ENCODE results near the gene TRIM23.
"Not testable (repeated sequence)": the region's sequence is repeated elsewhere in the genome, so short reads cannot be mapped to it uniquely, and the experiment has no call there.

The TRIM23 gene

DNA sequence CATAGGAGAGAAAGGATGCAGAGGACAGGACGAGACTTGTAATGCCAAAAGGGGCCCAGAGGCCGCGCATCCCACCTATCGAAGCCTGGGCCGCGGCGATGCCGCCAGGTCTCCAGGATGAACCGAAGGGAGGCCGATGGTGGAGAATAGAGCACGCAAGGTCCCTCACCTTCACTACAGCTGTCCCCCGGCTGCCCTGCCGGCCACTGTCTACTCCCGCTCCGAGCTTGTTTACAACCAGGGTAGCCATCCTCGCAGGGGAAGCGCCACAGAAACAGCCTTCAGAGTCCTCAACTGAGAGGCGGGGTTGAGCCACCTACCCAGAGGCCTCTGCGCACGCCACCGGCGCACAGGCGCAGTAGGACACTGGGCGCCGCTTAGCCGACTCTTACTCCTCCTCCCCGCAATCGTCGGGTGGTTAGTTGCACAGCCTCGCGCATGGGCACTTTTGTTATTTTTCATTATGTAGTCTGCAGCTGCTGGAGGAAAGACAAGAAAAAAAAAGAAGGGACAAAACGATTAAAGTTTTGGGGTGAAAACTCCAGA, at the start of gene TRIM23:
TSS of gene TRIM23 (minus strand) at position 309 of the 546 bp plus-strand sequence. CDS start at position 250, 59 bp downstream.
- DNase-seq (ENCODE audit: low read depth, low spot score) = no peak

DNA sequence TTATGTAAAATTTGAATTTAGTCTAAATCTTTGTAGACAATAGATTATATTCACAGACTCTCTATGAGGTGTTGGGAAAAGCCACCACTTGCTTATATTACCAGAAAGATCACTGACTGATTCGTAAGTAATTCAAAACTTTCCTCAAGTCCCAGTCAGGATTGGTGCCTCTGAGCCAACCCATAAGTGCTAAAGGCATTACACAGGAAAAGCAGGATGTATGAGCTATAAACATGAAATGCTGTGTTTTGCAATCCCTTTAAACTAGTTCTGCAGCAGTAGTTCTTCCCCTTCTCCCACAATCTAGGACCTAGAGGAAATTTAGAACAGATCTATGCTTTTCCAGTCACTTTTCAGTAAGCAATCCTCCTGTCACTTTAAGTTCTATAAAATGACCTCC, 48.7 kb upstream of the TRIM23 start:
- no peak for DNase-seq (ENCODE audit: low read depth, low spot score)

DNA sequence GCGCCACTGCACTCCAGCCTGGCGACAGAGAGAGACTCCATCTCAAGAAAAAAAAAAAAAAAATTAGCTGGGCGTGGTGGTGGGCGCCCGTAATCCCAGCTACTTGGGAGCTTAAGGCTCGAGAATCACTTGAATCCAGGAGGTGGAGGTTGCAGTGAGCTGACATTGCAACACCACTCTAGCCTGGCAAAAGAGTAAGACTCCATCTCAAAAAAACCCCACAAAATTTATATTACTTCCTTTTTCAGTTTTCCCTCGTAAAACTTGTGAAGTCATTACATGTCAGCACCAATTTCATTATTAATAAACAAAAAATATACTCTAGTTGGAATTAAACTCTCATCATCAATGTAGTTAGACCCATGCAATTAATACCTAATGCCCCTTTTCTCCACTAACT, 44.6 kb upstream of the TRIM23 start:
- no peak for DNase-seq (ENCODE audit: low read depth, low spot score)

DNA sequence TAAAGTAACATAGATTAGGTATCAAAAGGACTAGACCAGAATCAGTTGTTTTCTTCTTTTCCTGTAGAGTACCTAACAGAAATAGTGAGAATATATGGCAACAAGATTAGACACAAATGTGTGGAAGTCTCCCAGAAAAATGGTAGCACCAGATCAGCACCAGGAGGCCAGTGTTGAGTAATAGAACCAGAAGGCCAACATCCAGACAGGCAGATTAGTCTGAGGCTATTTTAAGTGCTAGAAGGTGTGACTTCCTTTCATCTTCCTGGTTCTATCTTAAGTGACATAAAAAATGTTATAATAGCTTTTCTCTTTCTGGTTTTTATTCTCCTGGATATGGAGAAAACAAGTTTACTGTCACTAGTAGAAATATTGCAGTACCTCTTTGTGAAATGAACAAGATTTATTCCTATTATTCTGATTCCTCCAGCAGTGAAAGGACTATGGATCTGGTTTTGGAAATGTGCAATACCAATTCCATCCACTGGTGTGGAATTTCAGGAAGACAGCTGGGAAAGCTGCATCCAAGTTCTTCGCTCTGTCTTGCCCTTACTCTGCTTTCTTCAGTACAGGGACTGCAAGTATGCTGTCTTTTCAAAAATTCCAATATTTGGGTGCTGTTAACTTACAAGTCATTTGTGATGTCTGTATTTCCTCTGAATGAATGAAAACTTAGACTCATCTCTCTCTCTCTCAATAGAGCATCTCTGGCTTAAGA, 39.8 kb upstream of the TRIM23 start:
- peak; percentile 28 for DNase-seq (ENCODE audit: low read depth, low spot score)

DNA sequence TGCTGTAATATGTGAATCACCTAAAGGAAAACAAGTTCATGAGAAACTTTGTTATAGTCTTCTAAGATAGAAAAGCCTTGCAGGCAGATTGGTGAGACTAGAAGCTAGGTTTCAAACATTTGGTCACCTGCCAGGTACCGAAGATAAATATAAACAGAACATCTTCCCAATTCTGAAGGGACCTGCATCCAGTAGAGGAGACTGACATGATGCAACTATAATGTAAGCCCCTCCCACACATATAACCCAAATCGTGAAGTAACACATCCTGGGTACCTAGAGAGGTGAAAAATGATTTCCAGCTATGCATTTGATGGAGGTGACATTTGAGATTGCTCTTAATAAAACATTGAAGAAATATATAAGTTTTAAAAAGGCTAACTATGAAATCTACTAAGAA, 30.6 kb upstream of the TRIM23 start:
- no peak for DNase-seq (ENCODE audit: low read depth, low spot score)

DNA sequence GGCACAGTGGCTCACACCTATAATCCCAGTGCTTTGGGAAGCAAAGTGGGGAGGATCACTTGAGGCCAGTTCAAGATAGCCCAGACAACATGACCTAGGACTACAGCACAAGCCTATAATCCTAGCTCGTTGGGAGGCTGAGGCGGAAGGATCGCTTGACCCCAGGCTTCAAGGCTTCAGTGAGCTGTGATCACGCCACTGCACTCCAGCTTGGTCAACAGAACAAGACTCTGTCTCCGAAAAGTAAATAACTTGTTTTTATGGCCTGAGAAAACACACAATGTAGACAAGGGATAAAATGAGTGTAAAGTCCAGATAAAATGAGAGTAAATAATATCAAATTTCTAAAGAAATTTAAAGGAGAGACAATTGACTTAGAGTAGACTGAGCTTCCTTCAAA, 27.0 kb upstream of the TRIM23 start:
- no peak for DNase-seq (ENCODE audit: low read depth, low spot score)

DNA sequence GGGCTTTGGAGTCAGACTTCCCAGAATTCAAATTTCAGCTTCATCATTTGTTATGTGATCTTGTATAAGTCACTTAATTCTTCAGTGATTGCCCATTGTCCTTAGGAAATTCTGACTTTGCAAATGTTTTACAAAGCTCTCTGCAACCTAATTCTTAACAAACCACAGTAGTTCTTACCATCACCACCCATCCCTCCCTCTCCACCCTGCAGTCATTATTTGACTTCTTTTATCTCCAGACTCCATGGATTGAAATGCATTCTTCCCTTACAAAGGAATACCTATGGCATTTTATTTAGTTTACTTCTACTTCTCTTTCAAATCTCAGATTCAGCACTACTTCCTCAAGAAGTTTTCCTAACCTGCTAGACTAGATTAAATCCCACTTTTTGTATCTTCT, 23.8 kb upstream of the TRIM23 start:
- DNase-seq (ENCODE audit: low read depth, low spot score) = no peak

DNA sequence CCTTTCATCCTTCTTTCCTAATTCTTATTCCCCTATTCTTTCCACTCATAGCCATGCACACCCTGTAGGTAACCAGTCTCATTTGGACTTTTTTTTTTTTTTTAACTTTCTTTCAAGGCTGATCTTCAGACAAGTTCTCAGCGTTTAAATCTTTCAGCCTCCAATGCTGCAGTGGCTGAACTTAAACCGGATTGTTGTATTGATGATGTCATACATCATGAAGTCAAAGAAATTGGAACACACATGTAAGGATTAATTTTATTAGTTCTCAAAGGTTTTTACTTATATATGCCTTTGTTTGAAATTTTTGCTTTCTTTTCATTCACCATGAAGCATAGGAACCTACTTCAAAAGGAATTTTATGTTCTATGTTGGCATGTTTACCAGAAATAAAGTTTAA, 22.8 kb upstream of the TRIM23 start:
- no peak for DNase-seq (ENCODE audit: low read depth, low spot score)

DNA sequence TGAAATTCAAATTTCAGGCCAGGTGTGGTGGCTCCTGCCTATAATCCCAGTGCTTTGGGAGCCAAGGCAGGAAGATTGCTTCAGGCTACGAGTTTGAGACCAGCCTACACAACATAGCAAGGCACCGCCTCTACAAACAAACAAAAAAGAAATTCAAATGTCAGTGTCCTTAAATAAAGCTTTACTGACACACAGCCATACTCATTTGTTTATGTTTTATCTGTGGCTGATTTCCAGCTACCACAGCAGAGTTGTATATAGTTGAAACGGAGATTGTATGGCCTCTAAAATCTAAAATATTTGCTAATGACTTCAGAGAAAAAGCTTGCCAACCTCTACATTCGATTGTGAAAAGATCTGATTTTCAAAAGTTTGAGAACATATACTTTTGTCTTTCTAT, 16.1 kb upstream of the TRIM23 start:
- no peak for DNase-seq (ENCODE audit: low read depth, low spot score)

DNA sequence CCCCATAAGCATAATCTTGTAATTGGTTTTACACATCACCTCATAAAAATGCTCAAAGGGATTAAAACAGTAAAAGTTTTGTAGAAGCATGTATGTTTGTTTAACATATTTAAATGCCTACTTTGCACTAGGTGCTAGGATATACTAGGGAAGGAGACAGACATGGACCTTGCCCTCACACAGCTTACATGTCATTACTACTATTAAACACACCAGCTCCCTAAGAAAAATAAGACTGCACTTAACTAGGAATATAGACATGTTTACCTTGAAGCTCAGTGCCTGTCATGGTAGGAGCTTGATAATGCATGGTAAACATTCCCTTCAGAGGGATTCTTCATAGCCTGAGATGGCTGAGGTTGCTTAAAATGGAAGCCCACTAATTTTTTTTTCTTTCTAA, 6.8 kb upstream of the TRIM23 start:
- no peak for DNase-seq (ENCODE audit: low read depth, low spot score)

DNA sequence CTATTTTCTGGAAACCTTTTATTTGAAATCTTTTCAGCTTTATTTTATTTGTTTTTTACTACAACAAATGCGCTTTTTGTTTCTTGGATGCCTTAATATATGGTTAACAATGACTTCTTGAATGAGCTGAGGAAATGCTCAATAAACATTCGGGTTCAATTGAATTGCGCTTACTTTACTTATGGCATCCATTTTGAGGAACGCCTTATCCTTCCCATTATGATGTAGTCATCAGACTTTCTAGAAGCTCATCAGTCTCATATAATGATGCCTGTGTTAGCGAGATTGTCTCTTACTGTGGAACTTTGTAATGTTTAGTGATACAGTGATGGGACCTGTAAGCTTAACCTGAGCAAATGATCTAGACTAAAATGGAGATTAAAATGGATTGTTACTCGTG, 1.6 kb upstream of the TRIM23 start:
- DNase-seq (ENCODE audit: low read depth, low spot score) = no peak

DNA sequence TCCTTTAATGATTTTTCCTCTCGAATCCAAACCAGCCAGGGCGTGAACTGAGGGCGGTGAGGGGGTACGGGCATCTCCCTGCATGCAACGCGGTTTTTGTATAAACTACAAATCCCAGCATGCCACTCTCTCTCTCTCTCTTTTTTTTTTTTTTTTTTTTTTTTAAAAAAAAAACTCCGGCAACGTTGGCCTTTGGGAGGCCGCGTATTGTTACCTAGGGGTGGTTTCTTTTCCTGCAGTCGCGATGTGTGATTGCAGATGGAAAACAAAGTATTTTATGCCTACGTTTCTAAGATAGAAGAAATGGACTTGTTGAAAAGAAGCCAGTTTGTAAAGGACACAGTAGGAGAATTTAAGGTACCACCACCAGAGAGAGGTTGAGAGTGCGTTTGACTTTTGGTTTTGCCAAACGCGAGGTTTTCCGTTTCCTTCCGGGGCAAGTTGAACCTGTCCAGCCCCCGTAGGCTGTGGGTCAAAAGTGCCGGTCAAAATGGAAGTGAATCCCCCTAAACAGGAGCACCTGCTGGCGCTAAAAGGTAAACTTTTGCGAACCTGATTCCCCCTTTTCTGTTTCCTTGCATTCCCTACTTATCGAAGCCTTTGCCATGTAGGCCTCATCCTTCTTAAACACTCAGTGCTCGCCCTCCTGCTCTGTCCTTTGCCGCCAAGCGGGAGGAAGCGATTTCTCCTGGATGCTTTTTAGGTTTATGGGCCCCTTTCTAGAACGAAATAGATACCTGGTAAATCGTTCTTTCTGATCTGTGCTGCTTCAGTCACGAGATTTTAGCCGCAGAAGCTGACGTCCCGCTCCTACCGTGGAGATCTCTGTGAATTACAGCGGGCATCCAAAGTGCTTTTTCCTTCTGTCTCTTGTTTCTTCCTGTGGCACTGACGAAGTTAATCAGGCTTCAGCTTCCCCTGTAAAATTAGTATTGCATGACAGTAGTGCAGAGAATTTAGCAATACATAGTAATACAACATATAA, 730 bp upstream of the TRIM23 start, which contains the start of the genes SHLD3 and TRAPPC13:
TSS of gene SHLD3 (plus strand) at position 457 of the 985 bp plus-strand sequence. CDS start 4,561 bp downstream, outside the sequence.
TSS of gene TRAPPC13 (plus strand) at position 457 of the 985 bp plus-strand sequence. CDS start at position 491, 34 bp downstream.
- DNase-seq (ENCODE audit: low read depth, low spot score) = peak; percentile 56

DNA sequence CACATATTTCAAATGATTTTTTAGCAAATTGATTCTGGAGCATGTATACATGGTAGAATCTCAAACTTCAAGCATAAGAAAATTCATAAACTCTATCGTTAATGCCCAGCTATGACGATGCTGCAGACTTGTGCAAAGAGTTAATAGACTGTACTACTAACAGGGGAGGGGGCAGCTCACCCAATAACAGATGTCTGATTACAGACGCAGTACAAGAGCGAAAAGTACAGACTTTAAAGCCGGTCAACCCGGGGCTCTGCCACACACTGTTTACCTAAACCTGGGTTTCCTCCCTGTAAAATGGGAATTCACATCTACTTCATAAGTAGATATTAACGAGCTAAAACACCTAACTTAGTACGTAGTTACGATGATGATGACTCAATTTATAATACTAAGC, 651 bp downstream of the TRIM23 start:
- DNase-seq (ENCODE audit: low read depth, low spot score) = no peak

DNA sequence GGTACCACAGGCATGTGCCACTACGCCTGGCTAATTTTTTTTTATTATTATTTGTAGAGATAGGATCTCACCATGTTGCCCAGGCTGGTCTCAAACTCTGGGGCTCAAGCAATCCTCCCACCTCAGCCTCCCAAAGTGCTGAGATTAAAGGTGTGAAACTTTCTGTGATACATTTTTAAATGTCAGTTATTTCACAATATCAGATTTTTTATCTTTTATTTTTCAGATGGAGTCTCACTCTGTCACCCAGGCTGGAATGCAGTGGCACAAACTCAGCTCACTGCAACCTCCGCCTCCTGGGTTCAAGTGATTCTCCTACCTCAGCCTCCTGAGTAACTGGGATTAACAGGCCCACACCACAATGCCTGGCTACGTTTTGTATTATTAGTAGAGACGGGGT, 2.2 kb downstream of the TRIM23 start:
- DNase-seq (ENCODE audit: low read depth, low spot score) = not testable (repeated sequence)

DNA sequence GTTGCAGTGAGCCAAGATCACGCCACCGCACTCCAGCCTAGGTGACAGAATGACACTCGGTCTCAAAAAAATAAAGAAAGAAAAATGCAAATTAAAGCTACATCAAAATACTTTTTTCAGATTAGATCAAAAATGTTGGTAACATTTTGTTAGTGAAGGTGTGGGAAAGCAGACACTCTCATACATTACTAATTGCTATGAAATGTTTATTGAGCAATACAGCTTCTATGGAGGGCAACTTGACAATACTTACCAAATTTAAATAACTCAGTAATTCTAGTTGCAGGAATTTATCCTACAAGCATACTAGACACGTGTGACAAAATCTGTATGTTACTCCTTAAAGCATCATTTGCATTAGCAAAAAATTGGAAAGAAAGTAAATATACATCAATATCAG, 4.1 kb downstream of the TRIM23 start:
- DNase-seq (ENCODE audit: low read depth, low spot score) = no peak

DNA sequence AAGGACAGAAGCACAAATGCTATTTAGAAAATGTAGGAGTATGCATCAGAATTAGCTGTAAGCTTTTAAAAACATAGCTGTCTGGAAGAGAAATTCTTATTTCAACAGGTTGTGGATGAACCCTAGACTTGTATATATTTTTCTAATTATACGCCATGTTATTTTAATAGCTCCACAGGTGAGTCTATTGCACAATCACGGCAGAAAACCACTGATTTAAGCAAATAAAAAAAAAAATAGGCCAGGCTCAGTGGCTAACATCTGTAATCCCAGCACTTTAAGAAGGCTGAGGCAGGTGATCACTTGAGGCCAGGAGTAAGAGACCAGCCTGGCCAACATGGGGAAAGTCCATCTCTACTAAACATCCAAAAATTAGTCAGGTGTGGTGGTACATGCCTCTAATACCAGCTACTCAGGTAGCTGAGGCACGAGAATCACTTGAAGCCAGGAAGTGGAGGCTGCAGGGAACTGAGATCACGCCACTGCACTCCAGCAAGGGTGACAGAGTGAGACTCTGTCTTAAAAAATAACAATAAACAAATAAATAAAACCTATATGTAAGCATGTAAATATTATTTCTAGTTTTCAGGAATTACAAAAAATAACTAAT, 11.7 kb downstream of the TRIM23 start:
- no peak for DNase-seq (ENCODE audit: low read depth, low spot score)

DNA sequence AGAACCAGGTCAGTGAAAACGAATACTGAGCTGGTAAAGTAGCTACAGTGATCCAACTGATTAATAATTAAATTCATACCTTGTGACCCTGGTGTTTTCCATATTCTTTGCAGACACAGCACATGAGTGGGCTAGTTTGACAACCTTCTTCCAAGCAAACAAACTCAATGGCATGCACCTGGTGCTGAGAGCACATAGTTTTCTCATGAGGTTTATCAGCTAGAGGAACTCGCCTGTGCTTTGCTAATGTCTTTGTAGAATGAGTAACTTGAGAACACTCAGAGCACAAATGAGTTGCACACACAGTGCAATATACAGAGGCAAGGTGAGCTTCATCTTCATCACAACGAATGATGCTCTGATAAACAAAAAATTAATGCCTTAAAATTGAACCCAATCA, 12.6 kb downstream of the TRIM23 start:
- no peak for DNase-seq (ENCODE audit: low read depth, low spot score)

DNA sequence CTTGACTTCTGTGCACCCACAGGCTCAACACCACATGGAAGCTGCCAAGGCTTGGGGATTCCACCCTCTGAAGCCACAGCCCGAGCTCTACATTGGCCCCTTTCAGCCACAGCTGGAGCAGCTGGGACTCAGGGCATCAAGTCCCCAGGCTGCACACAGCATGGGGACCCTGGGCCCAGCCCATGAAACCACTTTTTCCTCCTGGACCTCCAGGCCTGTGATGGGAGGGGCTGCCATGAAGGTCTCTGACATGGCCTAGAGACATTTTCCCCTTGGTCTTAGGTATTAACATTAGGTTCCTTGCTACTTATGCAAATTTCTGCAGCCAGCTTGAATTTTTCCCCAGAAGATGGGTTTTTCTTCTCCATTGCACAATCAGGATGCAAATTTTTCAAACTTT, 22.4 kb downstream of the TRIM23 start:
- not testable (repeated sequence) for DNase-seq (ENCODE audit: low read depth, low spot score)

DNA sequence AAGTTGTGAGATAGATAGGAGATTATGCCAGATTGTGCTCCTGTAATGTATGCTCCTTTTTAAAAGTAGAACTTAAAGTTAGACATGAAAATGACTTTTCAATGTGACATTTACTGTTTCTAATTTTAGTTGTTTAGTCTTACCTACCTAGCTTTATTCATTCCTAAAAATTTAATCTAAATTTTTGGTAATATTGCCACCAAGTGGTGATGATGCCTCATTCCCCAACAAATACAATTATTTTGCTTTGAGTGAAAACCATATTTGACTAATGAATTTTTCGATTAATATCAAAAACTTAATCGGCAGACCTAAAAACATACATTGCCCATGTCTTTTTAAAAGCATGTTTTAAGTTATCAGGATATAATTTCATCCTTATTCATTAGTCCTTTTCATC, 35.4 kb downstream of the TRIM23 start:
- DNase-seq (ENCODE audit: low read depth, low spot score) = no peak

DNA sequence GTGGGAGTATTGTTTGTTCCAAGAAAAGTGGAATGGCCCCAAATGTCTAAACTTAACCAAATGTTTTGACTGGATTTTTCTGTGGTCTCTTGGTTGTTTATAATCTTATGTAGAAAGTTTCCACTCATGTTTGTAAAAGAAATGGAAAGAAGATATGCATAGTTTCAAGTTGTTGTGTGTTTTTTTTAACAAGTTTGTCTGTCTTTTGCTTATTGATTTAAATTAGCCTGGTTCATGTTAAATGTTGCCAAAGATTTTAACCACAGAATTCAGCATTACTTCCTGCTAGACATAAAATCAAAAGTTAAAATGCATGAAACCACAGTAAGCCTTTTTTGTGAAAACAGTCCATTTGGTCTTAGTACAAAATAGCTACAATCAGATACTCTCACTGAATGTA, 47.0 kb downstream of the TRIM23 start:
- no peak for DNase-seq (ENCODE audit: low read depth, low spot score)

DNA sequence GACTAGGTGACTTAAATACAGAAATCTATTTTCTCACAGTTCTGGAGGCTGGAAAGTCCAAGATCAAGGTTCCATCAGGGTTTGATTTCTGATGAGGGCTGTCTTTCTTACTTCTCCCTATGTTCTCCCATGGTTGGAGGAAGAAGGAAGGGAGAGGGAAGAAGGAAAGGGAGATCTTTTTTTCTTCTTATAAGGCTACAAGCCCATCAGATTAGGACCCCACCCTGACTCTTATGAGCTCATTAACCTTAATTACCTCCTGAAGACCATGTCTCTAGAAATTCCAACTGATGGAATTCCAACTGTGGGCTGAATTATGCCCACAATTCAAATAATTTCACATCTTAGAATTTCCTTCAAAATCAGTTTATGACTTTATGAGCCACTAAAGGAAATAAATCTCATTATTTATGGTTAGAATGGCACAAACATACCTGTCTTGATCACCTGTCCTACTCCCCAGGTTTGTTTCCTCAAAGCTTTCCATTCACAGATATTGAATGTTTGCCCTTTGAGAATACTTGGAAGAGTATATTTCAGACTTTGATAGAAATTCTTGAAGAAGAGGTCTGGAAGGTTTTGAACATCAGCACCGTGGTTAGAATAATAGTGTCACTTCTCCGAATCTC, 53.4 kb downstream of the TRIM23 start:
- DNase-seq (ENCODE audit: low read depth, low spot score) = no peak

All from iPS DF 19.7 (cell line).